ENCODE measurements around the gene MERTK.
"Not testable (repeated sequence)": the region's sequence is repeated elsewhere in the genome, so short reads cannot be mapped to it uniquely, and the experiment has no call there.

The MERTK gene

GRCh38 chr2:112059671-112060070 is 161.3 kb downstream of the MERTK start:
- Mint-ChIP-seq H3K27me3 (no peaks in the 10 kb centered on the region), H3K36me3 (ENCODE audit: low read depth) (peaks cover 51% of the 10 kb centered on the region), H3K4me3 (no peak overlapping the region), H3K9me3 (peaks cover 11% of the 10 kb centered on the region), H3K4me1 (ENCODE audit: low read depth) (peaks cover 64% of the 10 kb centered on the region), H3K27ac (no peak overlapping the region)

GRCh38 chr2:112061299-112061698 is 162.9 kb downstream of the MERTK start:
- Mint-ChIP-seq H3K36me3 (ENCODE audit: low read depth) (peaks cover 63% of the 10 kb centered on the region), H3K4me1 (ENCODE audit: low read depth) (peaks cover 70% of the 10 kb centered on the region), H3K27ac (peak overlapping the region; percentile 92), H3K4me3 (no peak overlapping the region), H3K9me3 (peaks cover 15% of the 10 kb centered on the region), H3K27me3 (no peaks in the 10 kb centered on the region)

- Mint-ChIP-seq H3K27ac (peak overlapping the region; percentile 92), H3K9me3 (peaks cover 15% of the 10 kb centered on the region), H3K36me3 (ENCODE audit: low read depth) (peaks cover 67% of the 10 kb centered on the region), H3K4me3 (no peak overlapping the region), H3K4me1 (ENCODE audit: low read depth) (peaks cover 67% of the 10 kb centered on the region), H3K27me3 (no peaks in the 10 kb centered on the region)
Measured at GRCh38 chr2:112061840-112062239, 163.4 kb downstream of the MERTK start.

GRCh38 chr2:112062894-112063293 is 164.5 kb downstream of the MERTK start:
- Mint-ChIP-seq H3K36me3 (ENCODE audit: low read depth) (peaks cover 77% of the 10 kb centered on the region), H3K9me3 (peaks cover 15% of the 10 kb centered on the region), H3K4me1 (ENCODE audit: low read depth) (peaks cover 63% of the 10 kb centered on the region), H3K27ac (peak overlapping the region; percentile 92), H3K4me3 (peak overlapping the region; percentile 43), H3K27me3 (no peaks in the 10 kb centered on the region)

- Mint-ChIP-seq H3K9me3 (peaks cover 21% of the 10 kb centered on the region), H3K27ac (peak overlapping the region; percentile 64), H3K4me3 (peak overlapping the region; percentile 3), H3K27me3 (no peaks in the 10 kb centered on the region), H3K36me3 (ENCODE audit: low read depth) (peaks cover 88% of the 10 kb centered on the region), H3K4me1 (ENCODE audit: low read depth) (peaks cover 61% of the 10 kb centered on the region)
Measured at GRCh38 chr2:112065486-112065885, 167.1 kb downstream of the MERTK start.

- H3K27me3 Mint-ChIP-seq, result no peaks in the 10 kb centered on the region
- H3K36me3 Mint-ChIP-seq (ENCODE audit: low read depth), result peaks cover 87% of the 10 kb centered on the region
- H3K9me3 Mint-ChIP-seq, result peaks cover 21% of the 10 kb centered on the region
- H3K27ac Mint-ChIP-seq, result peak overlapping the region; percentile 64
- H3K4me1 Mint-ChIP-seq (ENCODE audit: low read depth), result peaks cover 61% of the 10 kb centered on the region
- peak overlapping the region; percentile 3 for H3K4me3 Mint-ChIP-seq
Measured at GRCh38 chr2:112065966-112066365, 167.6 kb downstream of the MERTK start.

- H3K36me3 Mint-ChIP-seq (ENCODE audit: low read depth), result peaks cover 84% of the 10 kb centered on the region
- H3K9me3 Mint-ChIP-seq, result peaks cover 21% of the 10 kb centered on the region
- not testable (repeated sequence) for H3K27ac Mint-ChIP-seq, H3K4me3 Mint-ChIP-seq, H3K27me3 Mint-ChIP-seq
- H3K4me1 Mint-ChIP-seq (ENCODE audit: low read depth), result peaks cover 54% of the 10 kb centered on the region
Measured at GRCh38 chr2:112069794-112070193, 171.4 kb downstream of the MERTK start.

- Mint-ChIP-seq H3K36me3 (ENCODE audit: low read depth) (peaks cover 70% of the 10 kb centered on the region), H3K4me3 (peak overlapping the region; percentile 31), H3K27me3 (no peaks in the 10 kb centered on the region), H3K9me3 (peaks cover 17% of the 10 kb centered on the region), H3K4me1 (ENCODE audit: low read depth) (peaks cover 56% of the 10 kb centered on the region), H3K27ac (peak overlapping the region; percentile 75)
Measured at GRCh38 chr2:112073875-112074274, 175.5 kb downstream of the MERTK start.

- peaks cover 51% of the 10 kb centered on the region for H3K4me1 Mint-ChIP-seq (ENCODE audit: low read depth)
- peak overlapping the region; percentile 75 for H3K27ac Mint-ChIP-seq
- peak overlapping the region; percentile 31 for H3K4me3 Mint-ChIP-seq
- H3K36me3 Mint-ChIP-seq (ENCODE audit: low read depth), result peaks cover 71% of the 10 kb centered on the region
- H3K27me3 Mint-ChIP-seq, result no peaks in the 10 kb centered on the region
- H3K9me3 Mint-ChIP-seq, result peaks cover 13% of the 10 kb centered on the region
Measured at GRCh38 chr2:112074506-112074905, 176.1 kb downstream of the MERTK start.

GRCh38 chr2:112075490-112076260 is 177.3 kb downstream of the MERTK start:
- H3K4me3 Mint-ChIP-seq, result peak overlapping the region; percentile 21
- peak overlapping the region; percentile 81 for H3K27ac Mint-ChIP-seq
- peaks cover 12% of the 10 kb centered on the region for H3K9me3 Mint-ChIP-seq
- H3K36me3 Mint-ChIP-seq (ENCODE audit: low read depth), result peaks cover 67% of the 10 kb centered on the region
- H3K4me1 Mint-ChIP-seq (ENCODE audit: low read depth), result peaks cover 44% of the 10 kb centered on the region
- no peaks in the 10 kb centered on the region for H3K27me3 Mint-ChIP-seq

- peaks cover 12% of the 10 kb centered on the region for H3K9me3 Mint-ChIP-seq
- peaks cover 74% of the 10 kb centered on the region for H3K36me3 Mint-ChIP-seq (ENCODE audit: low read depth)
- H3K27ac Mint-ChIP-seq, result no peak overlapping the region
- peaks cover 37% of the 10 kb centered on the region for H3K4me1 Mint-ChIP-seq (ENCODE audit: low read depth)
- no peaks in the 10 kb centered on the region for H3K27me3 Mint-ChIP-seq
- H3K4me3 Mint-ChIP-seq, result no peak overlapping the region
Measured at GRCh38 chr2:112077814-112078213, 179.4 kb downstream of the MERTK start.

Data from stimulated activated naive CD8-positive, alpha-beta T cell treated with anti-CD3 and anti-CD28 coated beads, Interleukin-15, Interleukin-2, amounts not matched to agents 100 ng/mL and 50 ng/mL, for 24 hours (primary cell).